A673 (cell line): ENCODE data around the gene SULT1A4.
"Not testable (repeated sequence)": the region's sequence is repeated elsewhere in the genome, so short reads cannot be mapped to it uniquely, and the experiment has no call there.

Experiments used
- CTCF ChIP-seq: fragments of 300-800, 200-600 bp; sonication (generic); conservative IDR thresholded peaks from 2 replicates; pipeline ENCODE4 v1.5.1; 2017; ENCODE audit warnings: low read depth, mild to moderate bottlenecking, antibody characterized with exemption, low read length, moderate library complexity, mixed read lengths
- EZH2 ChIP-seq: fragments of 200-600 bp; sonication (generic); IDR thresholded peaks from 2 replicates; pipeline ENCODE4 v1.6.1; 2017; ENCODE audit warnings: borderline replicate concordance, low read depth, mild to moderate bottlenecking, mixed read lengths, antibody characterized with exemption, low read length; ENCODE audit not compliant: poor library complexity, severe bottlenecking

GRCh38 chr16:29466904-29467303 lies 7.2 kb downstream of the SULT1A4 start:
- TF ChIP-seq CTCF, EZH2: not testable (repeated sequence)
